ENCODE measurements around the gene NECTIN3. TPM values are rescaled to one million over a fixed set of nuclear protein-coding genes. Genes with fewer than 3 reads are reported as not detected.

The NECTIN3 gene
- total RNA-seq, 2 experiments from 2014 or later: 7.8 to 8.5 TPM

GRCh38 chr3:111035902-111036301, 35.7 kb upstream of the NECTIN3 start:
- TF ChIP-seq CTCF (IDR thresholded peaks at IDR 0.05): no peak
- CTCF ChIA-PET: no interaction called here
- Histone ChIP-seq H3K9me3 (ENCODE audit: control insufficient read depth in 1 of 2, insufficient read depth in 1 of 2, low read length in 2 of 2) (peaks cover 19 to 21% of the 10 kb centered on the region in 2 experiments), H3K27me3 (ENCODE audit: control insufficient read depth in 1 of 2, insufficient read depth in 2 of 2, low read length in 2 of 2) (no peaks in the 10 kb centered on the region), H3K36me3 (ENCODE audit: insufficient read depth, low read length) (no peaks in the 10 kb centered on the region), H3K4me1 (ENCODE audit: insufficient read depth, low read length) (no peaks in the 10 kb centered on the region), H3K27ac (ENCODE audit: low read depth in 1 of 2, low read length in 2 of 2) (no peak overlapping the region), H3K4me3 (ENCODE audit: low read length) (no peak overlapping the region)
- Mint-ChIP-seq H3K27ac (no peak overlapping the region), H3K9me3 (peaks cover 14% of the 10 kb centered on the region), H3K4me1 (ENCODE audit: low read depth) (no peaks in the 10 kb centered on the region), H3K36me3 (ENCODE audit: low read depth) (no peaks in the 10 kb centered on the region), H3K27me3 (peaks cover 10% of the 10 kb centered on the region), H3K4me3 (no peak overlapping the region)
- POLR2A ChIA-PET: no interaction called here
- DNase-seq (no peak), ATAC-seq (ENCODE audit: poor library complexity) (no peak)
- intact Hi-C loops (cut with DNase I, micrococcal nuclease): no loop called here

DNA sequence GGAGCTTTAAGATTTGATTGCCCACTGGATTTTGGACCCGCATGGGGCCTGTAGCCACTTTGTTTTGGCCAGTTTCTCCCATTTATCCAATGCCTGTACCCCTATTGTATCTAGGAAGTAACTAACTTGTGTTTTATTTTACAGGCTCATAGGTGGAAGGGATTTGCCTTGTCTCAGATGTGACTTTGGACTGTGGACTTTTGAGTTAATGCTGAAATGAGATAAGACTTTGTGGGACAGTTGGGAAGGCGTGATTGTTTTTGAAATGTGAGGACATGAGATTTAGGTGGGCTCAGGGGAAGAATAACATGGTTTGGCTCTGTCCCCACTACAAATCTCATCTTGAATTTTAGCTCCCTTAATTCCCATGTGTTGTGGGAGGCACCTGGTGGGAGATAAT, 30.7 kb upstream of the NECTIN3 start:
- Mint-ChIP-seq H3K36me3 (ENCODE audit: low read depth) (no peaks in the 10 kb centered on the region), H3K4me3 (no peak overlapping the region), H3K4me1 (ENCODE audit: low read depth) (no peaks in the 10 kb centered on the region), H3K9me3 (peaks cover 13% of the 10 kb centered on the region), H3K27ac (no peak overlapping the region), H3K27me3 (peaks cover 4% of the 10 kb centered on the region)
- Histone ChIP-seq H3K4me1 (ENCODE audit: insufficient read depth, low read length) (no peaks in the 10 kb centered on the region), H3K4me3 (ENCODE audit: low read length) (no peak overlapping the region), H3K36me3 (ENCODE audit: insufficient read depth, low read length) (no peaks in the 10 kb centered on the region), H3K27me3 (ENCODE audit: control insufficient read depth in 1 of 2, insufficient read depth in 2 of 2, low read length in 2 of 2) (no peaks in the 10 kb centered on the region), H3K27ac (ENCODE audit: low read depth in 1 of 2, low read length in 2 of 2) (no peak overlapping the region), H3K9me3 (ENCODE audit: control insufficient read depth in 1 of 2, insufficient read depth in 1 of 2, low read length in 2 of 2) (peaks cover 11 to 19% of the 10 kb centered on the region in 2 experiments)
- ATAC-seq (ENCODE audit: poor library complexity) (no peak), DNase-seq (no peak)
- ChIA-PET CTCF (no interaction called here), POLR2A (no interaction called here)
- TF ChIP-seq CTCF (IDR thresholded peaks at IDR 0.05): no peak
- intact Hi-C loops (cut with DNase I, micrococcal nuclease): no loop called here

DNA sequence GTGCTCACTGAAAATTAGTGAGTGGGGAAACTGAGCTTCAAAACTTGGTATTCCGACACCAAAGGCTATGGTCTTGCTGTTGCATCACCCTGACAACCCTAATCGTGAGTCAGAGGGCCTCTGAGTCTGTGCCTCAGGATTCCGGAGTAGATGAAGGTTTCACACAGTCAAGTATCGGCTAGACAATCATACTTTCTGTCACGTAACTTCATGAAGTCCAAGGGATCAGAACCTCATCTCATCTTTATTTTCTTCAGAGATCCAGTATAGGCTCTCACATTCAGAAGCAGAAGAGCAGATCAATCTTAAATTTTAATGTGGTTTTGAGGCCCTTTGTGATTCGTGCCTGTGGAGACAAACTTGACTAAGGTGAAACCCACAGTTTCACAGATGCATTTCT, 26.1 kb upstream of the NECTIN3 start:
- ChIA-PET POLR2A (no interaction called here), CTCF (no interaction called here)
- no peak overlapping the region for H3K4me3 Mint-ChIP-seq
- DNase-seq (no peak), ATAC-seq (ENCODE audit: poor library complexity) (no peak)
- H3K4me1 Mint-ChIP-seq (ENCODE audit: low read depth): no peaks in the 10 kb centered on the region
- TF ChIP-seq CTCF (IDR thresholded peaks at IDR 0.05): no peak
- Histone ChIP-seq H3K27me3 (ENCODE audit: control insufficient read depth in 1 of 2, insufficient read depth in 2 of 2, low read length in 2 of 2) (no peaks in the 10 kb centered on the region), H3K36me3 (ENCODE audit: insufficient read depth, low read length) (no peaks in the 10 kb centered on the region), H3K9me3 (ENCODE audit: control insufficient read depth in 1 of 2, insufficient read depth in 1 of 2, low read length in 2 of 2) (peaks cover 0 to 1% of the 10 kb centered on the region in 2 experiments), H3K4me1 (ENCODE audit: insufficient read depth, low read length) (no peaks in the 10 kb centered on the region), H3K4me3 (ENCODE audit: low read length) (no peak overlapping the region), H3K27ac (ENCODE audit: low read depth in 1 of 2, low read length in 2 of 2) (no peak overlapping the region)
- H3K27ac Mint-ChIP-seq: no peak overlapping the region
- H3K9me3 Mint-ChIP-seq: peaks cover 2% of the 10 kb centered on the region
- H3K27me3 Mint-ChIP-seq: no peaks in the 10 kb centered on the region
- H3K36me3 Mint-ChIP-seq (ENCODE audit: low read depth): no peaks in the 10 kb centered on the region
- intact Hi-C loops (cut with DNase I, micrococcal nuclease): no loop called here

Data from CD4-positive, alpha-beta T cell (primary cell).